ENCODE results near the gene LRP2. TPM values are rescaled to one million over a fixed set of nuclear protein-coding genes. Genes with fewer than 3 reads are reported as not detected.

LRP2 gene
- total and polyA plus RNA-seq, 2 of the 4 experiments (the other 2 are of a cell fraction) = not detected

- no peak overlapping the region for H2BK5ac ChIP-seq (ENCODE audit: low read depth, low read length, poor library complexity, severe bottlenecking)
- no peak overlapping the region for H2AFZ ChIP-seq (replicated peaks; ENCODE audit: low read length, poor library complexity)
- no peak overlapping the region for H2AK5ac ChIP-seq (ENCODE audit: low read depth, low read length)
- no TSS peak for BruUV-seq (replicated peaks)
- no peak overlapping the region for H3K23ac ChIP-seq (ENCODE audit: low read depth, low read length)
- no peak for TF ChIP-seq NFE2L2 (IDR thresholded peaks at IDR 0.05; ENCODE audit: low read depth, low read length)
- H2BK15ac ChIP-seq (ENCODE audit: low read depth, low read length) = no peak overlapping the region
- H4K5ac ChIP-seq (ENCODE audit: low read depth, low read length) = no peak overlapping the region
- H3K14ac ChIP-seq (replicated peaks; ENCODE audit: low read depth, low read length) = no peak overlapping the region
- CTCF ChIA-PET = no interaction called here
- POLR2A ChIA-PET (ENCODE audit: unreplicated experiment) = no interaction called here
- dilution Hi-C loops (cut with HindIII; ENCODE audit: low sequenced_read_pairs, unreplicated experiment) = no loop called here
- H3K4me3 ChIP-seq (ENCODE audit: insufficient read depth, low read depth, low read length) = no peak overlapping the region
- H3K9ac ChIP-seq (ENCODE audit: low read depth, low read length) = no peak overlapping the region
- no peak overlapping the region for H3K4me2 ChIP-seq (ENCODE audit: low read depth, low read length)
- WGBS, 2 experiments (ENCODE audit: extremely low coverage in 2 of 2, insufficient read length in 1 of 2) = no CpG with 5 or more reads among the region's 2 CpGs
- ATAC-seq (ENCODE audit: low read depth) (no peak), DNase-seq (no peak)
- no peak overlapping the region for H2BK120ac ChIP-seq (ENCODE audit: low read depth, low read length)
- no peaks in the 10 kb centered on the region for H3K36me3 ChIP-seq (ENCODE audit: control insufficient read depth, insufficient read depth, low read length)
- H4K8ac ChIP-seq (ENCODE audit: low read depth in 2 of 2, low read length in 2 of 2) = no peak overlapping the region
- H3K79me1 ChIP-seq (ENCODE audit: low read depth in 1 of 2, low read length in 2 of 2) = no peaks in the 10 kb centered on the region
- no peaks in the 10 kb centered on the region for H3K4me1 ChIP-seq (ENCODE audit: control insufficient read depth, insufficient read depth, low read length)
- no peak overlapping the region for H3K56ac ChIP-seq (ENCODE audit: extremely low read depth, insufficient read depth, low read length)
- no peak overlapping the region for H4K91ac ChIP-seq (ENCODE audit: insufficient read depth, low read depth, low read length)
- no peak overlapping the region for H3K27ac ChIP-seq (ENCODE audit: insufficient read depth, low read length)
- H2BK20ac ChIP-seq (ENCODE audit: low read depth, low read length) = no peak overlapping the region
- H3K4ac ChIP-seq (ENCODE audit: low read depth, low read length) = no peak overlapping the region
- H4K20me1 ChIP-seq (ENCODE audit: insufficient read depth, low read length) = no peaks in the 10 kb centered on the region
- intact Hi-C loops (cut with micrococcal nuclease) = no loop called here
- no peaks in the 10 kb centered on the region for H3K9me3 ChIP-seq (ENCODE audit: control insufficient read depth, insufficient read depth, low read length)
- no peaks in the 10 kb centered on the region for H3K27me3 ChIP-seq (ENCODE audit: control insufficient read depth, insufficient read depth, low read length)
- no peak overlapping the region for H2AK9ac ChIP-seq (replicated peaks; ENCODE audit: low read depth, low read length, poor library complexity)
- H3K9me1 ChIP-seq (ENCODE audit: insufficient read depth, low read length) = no peaks in the 10 kb centered on the region
- H3K18ac ChIP-seq (ENCODE audit: low read depth, low read length) = no peak overlapping the region
- in situ Hi-C loops (cut with MboI; ENCODE audit: low sequenced_read_pairs) = no loop called here
Measured at GRCh38 chr2:169089182-169089581, 273.2 kb downstream of the LRP2 start.
